CD14-positive monocyte (primary cell): ENCODE measurements around the gene PEAK1. TPM values are rescaled to one million over a fixed set of nuclear protein-coding genes. Genes with fewer than 3 reads are reported as not detected.

Experiments used
- DNase-seq, 3 donors: peaks; one replicate each; pipeline ENCODE4 v3.0.0-alpha.2; 2011 to 2022
- H2AFZ ChIP-seq: 2 replicates; pipeline ENCODE4 v1.6.0; 2012; ENCODE audit warnings: mild to moderate bottlenecking, low read depth, low read length, inconsistent platforms; ENCODE audit not compliant: insufficient read depth, poor library complexity, severe bottlenecking
- H3K27ac ChIP-seq, 2 donors: 1 replicate in 1 of 2; 2 replicates in 1 of 2; pipeline ENCODE4 v1.5.1; 2012 to 2013; ENCODE audit warnings: low read length in 2 of 2, control low read depth in 1 of 2, inconsistent platforms in 1 of 2, low read depth in 1 of 2, mild to moderate bottlenecking in 1 of 2
- H3K27me3 ChIP-seq, 2 donors: one replicate each; pipeline versions ENCODE4 v1.6.0 to v1.6.1; 2011 to 2013; ENCODE audit warnings: low read length in 2 of 2; ENCODE audit not compliant: control insufficient read depth in 2 of 2, insufficient read depth in 2 of 2
- H3K36me3 ChIP-seq, 2 donors: replicated peaks in 1 of 2; 1 replicate in 1 of 2; 2 replicates in 1 of 2; pipeline versions ENCODE4 v1.5.1 to v1.6.1; 2012 to 2013; ENCODE audit warnings: low read length in 2 of 2, control low read depth in 1 of 2, inconsistent platforms in 1 of 2, mild to moderate bottlenecking in 1 of 2; ENCODE audit not compliant: insufficient read depth in 2 of 2, control insufficient read depth in 1 of 2
- H3K4me1 ChIP-seq, 2 donors: 1 replicate in 1 of 2; 2 replicates in 1 of 2; pipeline versions ENCODE4 v1.5.1 to v1.6.1; 2012 to 2013; ENCODE audit warnings: low read length in 2 of 2, control low read depth in 1 of 2, inconsistent platforms in 1 of 2, mild to moderate bottlenecking in 1 of 2, moderate library complexity in 1 of 2; ENCODE audit not compliant: insufficient read depth in 2 of 2, control insufficient read depth in 1 of 2
- H3K4me2 ChIP-seq: replicated peaks from 2 replicates; pipeline ENCODE3; 2012; ENCODE audit warnings: low read length, moderate library complexity, mild to moderate bottlenecking; ENCODE audit not compliant: poor library complexity, severe bottlenecking; ENCODE audit errors: extremely low read depth
- H3K4me3 ChIP-seq, 3 experiments: fragments of 200-600 bp in 1 of 3; sonication (generic) in 1 of 3; replicated peaks in 1 of 3; 1 replicate in 2 of 3; 2 replicates in 1 of 3; pipeline ENCODE4 v1.5.1; 2011 to 2013; ENCODE audit warnings: low read length in 3 of 3, mild to moderate bottlenecking in 3 of 3, control low read depth in 2 of 3, low read depth in 2 of 3, inconsistent platforms in 1 of 3, moderate library complexity in 1 of 3
- H3K79me2 ChIP-seq: 2 replicates; pipeline ENCODE4 v1.6.0; 2012; ENCODE audit warnings: mild to moderate bottlenecking, control low read depth, inconsistent platforms, low read length, moderate library complexity; ENCODE audit not compliant: insufficient read depth
- H3K9ac ChIP-seq: 2 replicates; pipeline ENCODE4 v1.6.0; 2017; ENCODE audit warnings: low read length, mild to moderate bottlenecking; ENCODE audit not compliant: insufficient read depth, poor library complexity, severe bottlenecking
- H3K9me3 ChIP-seq, 2 donors: replicated peaks in 1 of 2; 1 replicate in 1 of 2; 2 replicates in 1 of 2; pipeline versions ENCODE4 v1.5.1 to v1.6.1; 2012 to 2013; ENCODE audit warnings: low read length in 2 of 2, control low read depth in 1 of 2; ENCODE audit not compliant: control insufficient read depth in 1 of 2, insufficient read depth in 1 of 2
- H4K20me1 ChIP-seq: 2 replicates; pipeline ENCODE4 v1.6.0; 2012; ENCODE audit warnings: mild to moderate bottlenecking, low read length, control low read depth, moderate library complexity; ENCODE audit not compliant: insufficient read depth
- H3K27ac Mint-ChIP-seq, 7 donors: one replicate each; pipeline ENCODE4 v1.8.0; 2020; ENCODE audit warnings: mild to moderate bottlenecking in 7 of 7, mixed read lengths in 7 of 7, moderate library complexity in 6 of 7, inconsistent platforms in 2 of 7
- H3K27me3 Mint-ChIP-seq, 3 donors: one replicate each; pipeline ENCODE4 v1.8.0; 2021 to 2022; ENCODE audit warnings: low read depth in 3 of 3, mild to moderate bottlenecking in 3 of 3, mixed read lengths in 3 of 3, moderate library complexity in 3 of 3, inconsistent platforms in 1 of 3
- H3K36me3 Mint-ChIP-seq, 2 donors: one replicate each; pipeline ENCODE4 v1.8.0; 2020; ENCODE audit warnings: mixed read lengths in 2 of 2, inconsistent platforms in 1 of 2, mild to moderate bottlenecking in 1 of 2
- H3K4me1 Mint-ChIP-seq: one replicate; pipeline ENCODE4 v1.8.0; 2020; ENCODE audit warnings: mild to moderate bottlenecking, mixed read lengths
- H3K4me3 Mint-ChIP-seq, 2 donors: one replicate each; pipeline ENCODE4 v1.8.0; 2020; ENCODE audit warnings: mild to moderate bottlenecking in 2 of 2, mixed read lengths in 2 of 2, moderate library complexity in 1 of 2
- H3K9me3 Mint-ChIP-seq, 7 donors: one replicate each; pipeline ENCODE4 v1.8.0; 2020 to 2022; ENCODE audit warnings: mixed read lengths in 7 of 7, mild to moderate bottlenecking in 6 of 7, moderate library complexity in 6 of 7, inconsistent platforms in 2 of 7
- WGBS: methylation state at CpG from one replicate; pipeline ENCODE4 v1.1.5; 2013; ENCODE audit warnings: missing lambda C conversion rate; ENCODE audit not compliant: insufficient coverage; 5-methylcytosine and 5-hydroxymethylcytosine counted together
- intact Hi-C, 2 donors: fragments of 100-400 bp; cut with micrococcal nuclease; formaldehyde crosslinking; loops; one replicate each; pipeline versions ENCODE4 v1.15.0 to v1.15.1; 2023
- polyA plus RNA-seq, 3 donors: library from polyadenylated mRNA; depleted of rRNA in 1 of 3; unstranded in 2 of 3; stranded (reverse) in 1 of 3; fragments of 300-500 nt in 2 of 3; fragments of >200 nt in 1 of 3; fragmentation: Illumina TruSeq in 2 of 3; gene quantifications; 1 replicate in 2 of 3; 2 replicates in 1 of 3; pipeline ENCODE4 v1.2.3, GENCODE V29; 2012 to 2021
- TF ChIP-seq, protein P1 (sequence below): fragments of 200-600 bp; IDR thresholded peaks from one replicate; pipeline ENCODE4 v1.8.0; 2022; ENCODE audit warnings: antibody characterized with exemption, mild to moderate bottlenecking

PEAK1 gene
- polyA plus RNA-seq, 3 donors = 0.85 to 8.7 (median 1.1) TPM

DNA sequence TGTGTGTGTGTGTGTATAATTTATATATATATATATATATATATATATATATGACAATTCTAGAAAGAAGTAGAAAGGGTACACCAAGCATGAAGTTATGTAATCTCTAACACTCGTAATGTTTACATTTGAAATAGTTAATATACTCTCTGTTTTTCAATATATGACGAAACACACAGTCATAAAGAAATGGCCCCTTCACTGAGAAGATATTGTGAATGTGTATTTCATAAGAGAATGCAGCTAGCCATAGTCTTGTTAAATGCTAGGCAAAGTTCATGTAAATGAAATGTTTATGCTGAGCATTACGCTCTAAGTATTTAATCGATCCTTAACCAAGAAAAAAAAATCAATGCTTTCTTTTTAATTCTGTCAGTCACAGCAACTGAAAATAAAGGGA lies 194.3 kb downstream of the PEAK1 start:
- DNase-seq = no peak
- no peak overlapping the region for H3K4me3 ChIP-seq
- Mint-ChIP-seq H3K4me1 (peaks cover 12% of the 10 kb centered on the region), H3K36me3 (no peaks in the 10 kb centered on the region), H3K4me3 (no peak overlapping the region), H3K27me3 (no peaks in the 10 kb centered on the region), H3K27ac (no peak overlapping the region), H3K9me3 (no peaks in the 10 kb centered on the region)
- H3K36me3 ChIP-seq = no peaks in the 10 kb centered on the region
- TF ChIP-seq, protein P1, sequence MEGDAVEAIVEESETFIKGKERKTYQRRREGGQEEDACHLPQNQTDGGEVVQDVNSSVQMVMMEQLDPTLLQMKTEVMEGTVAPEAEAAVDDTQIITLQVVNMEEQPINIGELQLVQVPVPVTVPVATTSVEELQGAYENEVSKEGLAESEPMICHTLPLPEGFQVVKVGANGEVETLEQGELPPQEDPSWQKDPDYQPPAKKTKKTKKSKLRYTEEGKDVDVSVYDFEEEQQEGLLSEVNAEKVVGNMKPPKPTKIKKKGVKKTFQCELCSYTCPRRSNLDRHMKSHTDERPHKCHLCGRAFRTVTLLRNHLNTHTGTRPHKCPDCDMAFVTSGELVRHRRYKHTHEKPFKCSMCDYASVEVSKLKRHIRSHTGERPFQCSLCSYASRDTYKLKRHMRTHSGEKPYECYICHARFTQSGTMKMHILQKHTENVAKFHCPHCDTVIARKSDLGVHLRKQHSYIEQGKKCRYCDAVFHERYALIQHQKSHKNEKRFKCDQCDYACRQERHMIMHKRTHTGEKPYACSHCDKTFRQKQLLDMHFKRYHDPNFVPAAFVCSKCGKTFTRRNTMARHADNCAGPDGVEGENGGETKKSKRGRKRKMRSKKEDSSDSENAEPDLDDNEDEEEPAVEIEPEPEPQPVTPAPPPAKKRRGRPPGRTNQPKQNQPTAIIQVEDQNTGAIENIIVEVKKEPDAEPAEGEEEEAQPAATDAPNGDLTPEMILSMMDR = no peak
- WGBS = no CpG with 5 or more reads among the region's 4 CpGs
- H4K20me1 ChIP-seq = no peaks in the 10 kb centered on the region
- intact Hi-C loops = no loop called here
- no peak overlapping the region for H3K27ac ChIP-seq
- no peaks in the 10 kb centered on the region for H3K9me3 ChIP-seq
- H3K79me2 ChIP-seq = no peaks in the 10 kb centered on the region
- H3K9ac ChIP-seq = no peak overlapping the region
- no peaks in the 10 kb centered on the region for H3K27me3 ChIP-seq
- no peak overlapping the region for H2AFZ ChIP-seq
- H3K4me2 ChIP-seq = no peak overlapping the region
- no peaks in the 10 kb centered on the region for H3K4me1 ChIP-seq

- Mint-ChIP-seq H3K27ac (no peak overlapping the region), H3K36me3 (no peaks in the 10 kb centered on the region), H3K27me3 (no peaks in the 10 kb centered on the region), H3K4me3 (no peak overlapping the region), H3K4me1 (peaks cover 12% of the 10 kb centered on the region), H3K9me3 (no peaks in the 10 kb centered on the region)
- Histone ChIP-seq H3K27me3 (no peaks in the 10 kb centered on the region), H3K9ac (no peak overlapping the region), H3K27ac (no peak overlapping the region), H4K20me1 (no peaks in the 10 kb centered on the region), H3K4me3 (no peak overlapping the region), H3K4me2 (no peak overlapping the region), H2AFZ (no peak overlapping the region), H3K9me3 (no peaks in the 10 kb centered on the region), H3K4me1 (no peaks in the 10 kb centered on the region), H3K36me3 (no peaks in the 10 kb centered on the region), H3K79me2 (no peaks in the 10 kb centered on the region)
- no CpG with 5 or more reads among the region's 2 CpGs for WGBS
- intact Hi-C loops = no loop called here
- no peak for DNase-seq
- TF ChIP-seq, protein P1 = no peak
Observed at GRCh38 chr15:77225088-77225487, 194.8 kb downstream of the PEAK1 start.
